SK-N-SH (cell line): ENCODE results near the gene TRIM47. TPM values are rescaled to one million over a fixed set of nuclear protein-coding genes. Genes with fewer than 3 reads are reported as not detected.

ENCODE experiments used
- CTCF ChIA-PET: fragments of 300-600, 350-600 bp; formaldehyde crosslinking; extraction: SDS; loops from one replicate; lab custom pipeline; 2021; lab: Yijun Ruan, JAX
- POLR2A ChIA-PET: fragments of 350-600 bp; sonication (Branson Sonifier 250); formaldehyde crosslinking; extraction: SDS; loops from one replicate; lab custom pipeline; 2020; ENCODE audit warnings: antibody characterized with exemption, inconsistent platforms; lab: Yijun Ruan, JAX
- DNase-seq: peaks from one replicate; pipeline ENCODE4 v3.0.0; 2012
- H2AFZ ChIP-seq: fragments of 200-600 bp; sonication (generic); 2 replicates; pipeline ENCODE4 v1.8.1; 2016; ENCODE audit warnings: antibody characterized with exemption, mild to moderate bottlenecking, low read depth
- H3F3A ChIP-seq: fragments of 200-600 bp; sonication (generic); replicated peaks from 2 replicates; pipeline ENCODE3; 2016; ENCODE audit warnings: antibody characterized with exemption, mild to moderate bottlenecking; ENCODE audit not compliant: insufficient read depth
- H3K27ac ChIP-seq, 2 experiments: fragments of 200-500 bp in 1 of 2; fragments of 200-600 bp in 1 of 2; sonication (Bioruptor generic) in 1 of 2; sonication (generic), shearing (Covaris generic) in 1 of 2; 2 replicates each; pipeline versions ENCODE4 v1.5.1 to v1.6.1; 2014 to 2016; ENCODE audit warnings: low read depth in 2 of 2, inconsistent platforms in 1 of 2, low read length in 1 of 2, mild to moderate bottlenecking in 1 of 2, mixed read lengths in 1 of 2
- H3K27me3 ChIP-seq: fragments of 200-600 bp; sonication (generic), shearing (Covaris generic); 2 replicates; pipeline ENCODE4 v1.6.1; 2016; ENCODE audit warnings: mixed run types; ENCODE audit not compliant: insufficient read depth
- H3K36me3 ChIP-seq, 2 experiments: fragments of 200-500 bp in 1 of 2; fragments of 200-600 bp in 1 of 2; sonication (Bioruptor generic) in 1 of 2; sonication (generic) in 1 of 2; replicated peaks in 1 of 2; 2 replicates each; pipeline versions ENCODE3 to v1.5.1; 2014 to 2016; ENCODE audit warnings: low read length in 1 of 2, mild to moderate bottlenecking in 1 of 2; ENCODE audit not compliant: insufficient read depth in 2 of 2, control insufficient read depth in 1 of 2
- H3K4me1 ChIP-seq, 2 experiments: fragments of 200-500 bp in 1 of 2; fragments of 200-600 bp in 1 of 2; sonication (Bioruptor generic) in 1 of 2; sonication (generic), shearing (Covaris generic) in 1 of 2; 2 replicates each; pipeline versions ENCODE4 v1.5.1 to v1.6.1; 2014 to 2016; ENCODE audit warnings: low read depth in 1 of 2, low read length in 1 of 2, mixed run types in 1 of 2; ENCODE audit not compliant: insufficient read depth in 2 of 2, control insufficient read depth in 1 of 2
- H3K4me2 ChIP-seq: fragments of 200-600 bp; sonication (generic), shearing (Covaris generic); 2 replicates; pipeline ENCODE4 v1.6.1; 2017; ENCODE audit warnings: mixed run types
- H3K4me3 ChIP-seq, 2 experiments: fragments of 200-500 bp in 1 of 2; fragments of 200-600 bp in 1 of 2; sonication (Bioruptor generic) in 1 of 2; sonication (generic), shearing (Covaris generic) in 1 of 2; 2 replicates each; pipeline versions ENCODE4 v1.5.1 to v1.8.1; 2014 to 2016; ENCODE audit warnings: low read depth in 2 of 2, inconsistent platforms in 1 of 2, low read length in 1 of 2, mild to moderate bottlenecking in 1 of 2, mixed read lengths in 1 of 2, moderate library complexity in 1 of 2
- H3K79me2 ChIP-seq: fragments of 200-600 bp; sonication (generic); 2 replicates; pipeline ENCODE4 v1.8.1; 2017; ENCODE audit warnings: mild to moderate bottlenecking; ENCODE audit not compliant: insufficient read depth
- H3K9ac ChIP-seq: fragments of 200-600 bp; sonication (generic); 2 replicates; pipeline ENCODE4 v1.6.1; 2017; ENCODE audit warnings: mixed run types
- H3K9me2 ChIP-seq: fragments of 200-600 bp; sonication (generic); 2 replicates; pipeline ENCODE4 v1.6.1; 2017; ENCODE audit warnings: mixed run types
- H3K9me3 ChIP-seq: fragments of 200-600 bp; sonication (generic); 2 replicates; pipeline ENCODE4 v1.6.1; 2017; ENCODE audit warnings: mixed run types, mild to moderate bottlenecking, moderate library complexity
- H4K20me1 ChIP-seq: fragments of 200-600 bp; sonication (generic); 2 replicates; pipeline ENCODE4 v1.6.1; 2017; ENCODE audit warnings: mild to moderate bottlenecking, mixed run types; ENCODE audit not compliant: insufficient read depth
- CHD2 ChIP-seq: fragments of 150-350 bp; IDR thresholded peaks from 2 replicates; pipeline ENCODE4 v1.6.1; 2018; ENCODE audit warnings: low read length; ENCODE audit not compliant: partially characterized antibody
- CTCF ChIP-seq: fragments of 200-600 bp; sonication (generic); IDR thresholded peaks from 2 replicates; pipeline ENCODE4 v1.6.1; 2017; ENCODE audit warnings: antibody characterized with exemption, mild to moderate bottlenecking, moderate library complexity
- ELF1 ChIP-seq: IDR thresholded peaks from 2 replicates; pipeline ENCODE4 v1.4.0; 2012
- EZH2phosphoT487 ChIP-seq: fragments of 200-600 bp; sonication (generic); IDR thresholded peaks from 2 replicates; pipeline ENCODE4 v1.6.1; 2017; ENCODE audit warnings: low read depth, mixed run types, mild to moderate bottlenecking, antibody characterized with exemption, moderate library complexity, borderline replicate concordance
- FOSL2 ChIP-seq: IDR thresholded peaks from 2 replicates; pipeline ENCODE4 v1.4.0; 2012; ENCODE audit warnings: low read depth, mild to moderate bottlenecking, moderate library complexity, borderline replicate concordance
- FOXJ3 ChIP-seq: sonication (generic); formaldehyde crosslinking; IDR thresholded peaks from 2 replicates; pipeline ENCODE4 v1.5.1; 2020; ENCODE audit warnings: mild to moderate bottlenecking, missing genetic modification reagents
- FOXM1 ChIP-seq: IDR thresholded peaks from 2 replicates; pipeline ENCODE4 v1.4.0; 2012; ENCODE audit warnings: low read depth, mild to moderate bottlenecking
- GABPA ChIP-seq: IDR thresholded peaks from 2 replicates; pipeline ENCODE4 v1.4.0; 2012; ENCODE audit warnings: low read depth, mild to moderate bottlenecking
- MAX ChIP-seq: IDR thresholded peaks from 2 replicates; pipeline ENCODE4 v1.4.0; 2012; ENCODE audit warnings: low read depth
- NFIC ChIP-seq: IDR thresholded peaks from 2 replicates; pipeline ENCODE4 v1.4.0; 2012; ENCODE audit warnings: borderline replicate concordance
- NRF1 ChIP-seq: IDR thresholded peaks from 2 replicates; pipeline ENCODE4 v1.6.1; 2012; ENCODE audit warnings: low read depth, mild to moderate bottlenecking, low read length
- PBX3 ChIP-seq: IDR thresholded peaks from 2 replicates; pipeline ENCODE4; 2012
- POLR2AphosphoS5 ChIP-seq: IDR thresholded peaks from 2 replicates; pipeline ENCODE4 v1.6.1; 2012; ENCODE audit warnings: low read depth, low read length
- RAD21 ChIP-seq: IDR thresholded peaks from 2 replicates; pipeline ENCODE4 v1.6.1; 2012; ENCODE audit warnings: mild to moderate bottlenecking, low read length
- RCOR1 ChIP-seq: fragments of 150-350 bp; IDR thresholded peaks from 2 replicates; pipeline ENCODE4 v1.6.1; 2017; ENCODE audit warnings: antibody characterized with exemption, low read length
- REST ChIP-seq: IDR thresholded peaks from 2 replicates; pipeline ENCODE4 v1.6.1; 2012; ENCODE audit warnings: mild to moderate bottlenecking, low read depth, low read length, moderate library complexity
- RFX5 ChIP-seq: IDR thresholded peaks from 2 replicates; pipeline ENCODE4 v1.6.1; 2012; ENCODE audit warnings: mild to moderate bottlenecking, improper control_type of control experiment, low read length
- TAF1 ChIP-seq: IDR thresholded peaks from 2 replicates; pipeline ENCODE4 v1.6.1; 2012; ENCODE audit warnings: low read depth, mild to moderate bottlenecking, low read length, moderate library complexity, borderline replicate concordance
- YY1 ChIP-seq: IDR thresholded peaks from 2 replicates; pipeline ENCODE4 v1.4.0; 2012; ENCODE audit warnings: low read depth, mild to moderate bottlenecking
- WGBS: methylation state at CpG from one replicate; pipeline ENCODE4 v1.1.6; 2017; ENCODE audit warnings: low lambda C conversion rate; 5-methylcytosine and 5-hydroxymethylcytosine counted together
- polyA plus RNA-seq, 3 experiments: library from polyadenylated mRNA; depleted of rRNA; stranded (reverse); fragments of >200 nt; gene quantifications; 2 replicates each; pipeline ENCODE4 v1.2.3, GENCODE V29; 2012

TRIM47 gene
- polyA plus RNA-seq, 1 of the 3 experiments (the other 2 are of a cell fraction) = 5.1 TPM

GRCh38 chr17:75919611-75920010 is 41.2 kb upstream of the TRIM47 start:
- no peaks in the 10 kb centered on the region for H3K27me3 ChIP-seq
- no peak overlapping the region for H3K4me3 ChIP-seq
- ChIA-PET CTCF (interaction anchor here (0.8 to 5.3 kb wide), 8 partner anchors 9 to 95 kb away, joined by 3 to 28 read pairs (median 6); partner anchors contain the start of genes ACOX1, MRPL38 and TEN1), POLR2A (interaction anchor here (0.7 to 1.2 kb wide), 3 partner anchors 14 to 143 kb away, joined by 3 read pairs; no protein-coding TSS in a partner anchor)
- no peak overlapping the region for H3K4me2 ChIP-seq
- no peaks in the 10 kb centered on the region for H3F3A ChIP-seq
- H3K27ac ChIP-seq = no peak overlapping the region
- no peak for DNase-seq
- H2AFZ ChIP-seq = no peak overlapping the region
- 96% methylated on average over 22 of the region's 22 CpGs for WGBS
- no peak overlapping the region for H3K9ac ChIP-seq
- no peak for TF ChIP-seq CTCF
- no peak for TF ChIP-seq NFIC
- TF ChIP-seq REST = no peak
- TF ChIP-seq PBX3 = no peak
- TF ChIP-seq TAF1 = no peak
- TF ChIP-seq POLR2AphosphoS5 = no peak
- TF ChIP-seq FOXM1 = no peak
- no peak for TF ChIP-seq FOXJ3 (CRISPR knock-in tag)
- no peak for TF ChIP-seq MAX
- TF ChIP-seq EZH2phosphoT487 = no peak
- no peak for TF ChIP-seq YY1
- no peak for TF ChIP-seq FOSL2
- no peak for TF ChIP-seq CHD2
- no peak for TF ChIP-seq ELF1
- TF ChIP-seq NRF1 = no peak
- no peak for TF ChIP-seq RFX5
- TF ChIP-seq GABPA = no peak
- no peak for TF ChIP-seq RCOR1
- no peak for TF ChIP-seq RAD21
- H4K20me1 ChIP-seq = no peaks in the 10 kb centered on the region
- H3K9me3 ChIP-seq = no peaks in the 10 kb centered on the region
- no peaks in the 10 kb centered on the region for H3K4me1 ChIP-seq
- H3K36me3 ChIP-seq = peaks cover 0 to 8% of the 10 kb centered on the region in 2 experiments
- no peaks in the 10 kb centered on the region for H3K79me2 ChIP-seq
- H3K9me2 ChIP-seq = no peaks in the 10 kb centered on the region
